ENCODE data around the gene TP53I11. TPM values are rescaled to one million over a fixed set of nuclear protein-coding genes. Genes with fewer than 3 reads are reported as not detected.

The TP53I11 gene
- total RNA-seq, 3 donors from 2014 or later (not counting 1 experiment from before 2014, with no cell fraction given), result 3.7 to 13.9 (median 9.2) TPM

GRCh38 chr11:44914105-44914504 is 36.6 kb downstream of the TP53I11 start:
- Histone ChIP-seq H3K27ac (ENCODE audit: low read length) (no peak overlapping the region), H3K27me3 (ENCODE audit: control insufficient read depth, insufficient read depth, low read length) (peaks cover 3% of the 10 kb centered on the region), H3K9me3 (ENCODE audit: control insufficient read depth, insufficient read depth, low read length) (no peaks in the 10 kb centered on the region), H3K4me3 (ENCODE audit: low read length) (no peak overlapping the region), H3K4me1 (ENCODE audit: control insufficient read depth, insufficient read depth, low read length) (peaks cover 26% of the 10 kb centered on the region), H3K36me3 (ENCODE audit: control insufficient read depth, insufficient read depth, low read length) (no peaks in the 10 kb centered on the region)
- peaks cover 0 to 5% of the 10 kb centered on the region in 2 donors for H3K4me1 Mint-ChIP-seq
- ATAC-seq (no peak), DNase-seq (no peak)
- H3K36me3 Mint-ChIP-seq, result no peaks in the 10 kb centered on the region
- H3K9me3 Mint-ChIP-seq, result no peaks in the 10 kb centered on the region
- intact Hi-C loops (cut with micrococcal nuclease), result loop anchor here (5.0 kb wide), 3 partner anchors 137 to 627 kb away; no protein-coding TSS in a partner anchor
- WGBS (ENCODE audit: insufficient coverage), result 92% methylated on average over 2 of the region's 2 CpGs
- peaks cover 16 to 21% of the 10 kb centered on the region in 2 donors for H3K27me3 Mint-ChIP-seq (ENCODE audit: low read depth in 2 of 2)
- TF ChIP-seq CTCF (IDR thresholded peaks at IDR 0.05), result no peak
- no peak overlapping the region for H3K27ac Mint-ChIP-seq
- H3K4me3 Mint-ChIP-seq, result no peak overlapping the region

DNA sequence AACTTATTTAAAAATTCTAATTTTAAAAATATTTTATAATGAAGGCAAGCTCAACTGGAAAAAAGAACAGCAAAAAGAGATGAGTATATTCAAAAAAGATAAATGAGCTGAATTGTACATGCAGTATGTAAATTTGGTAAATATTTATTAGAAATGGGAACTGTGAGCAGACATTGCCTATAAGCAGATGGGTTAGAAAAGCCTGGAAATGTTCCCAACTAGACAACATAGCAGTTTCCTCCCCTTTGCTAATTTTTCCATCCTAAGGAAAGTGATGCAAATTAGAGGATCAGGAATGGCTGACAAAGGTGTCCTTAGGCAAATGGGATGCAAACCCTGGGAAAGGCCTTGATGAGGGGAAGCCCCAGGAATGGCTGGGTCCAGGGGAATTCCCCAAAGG is 37.2 kb downstream of the TP53I11 start:
- ATAC-seq (no peak), DNase-seq (no peak)
- Histone ChIP-seq H3K9me3 (ENCODE audit: control insufficient read depth, insufficient read depth, low read length) (no peaks in the 10 kb centered on the region), H3K36me3 (ENCODE audit: control insufficient read depth, insufficient read depth, low read length) (no peaks in the 10 kb centered on the region), H3K4me1 (ENCODE audit: control insufficient read depth, insufficient read depth, low read length) (peaks cover 26% of the 10 kb centered on the region), H3K27ac (ENCODE audit: low read length) (no peak overlapping the region), H3K4me3 (ENCODE audit: low read length) (no peak overlapping the region), H3K27me3 (ENCODE audit: control insufficient read depth, insufficient read depth, low read length) (peaks cover 3% of the 10 kb centered on the region)
- H3K36me3 Mint-ChIP-seq, result no peaks in the 10 kb centered on the region
- no peaks in the 10 kb centered on the region for H3K9me3 Mint-ChIP-seq
- intact Hi-C loops (cut with micrococcal nuclease), result loop anchor here (5.0 kb wide), 3 partner anchors 136 to 626 kb away; no protein-coding TSS in a partner anchor
- H3K27me3 Mint-ChIP-seq (ENCODE audit: low read depth in 2 of 2), result peaks cover 16 to 21% of the 10 kb centered on the region in 2 donors
- no peak overlapping the region for H3K4me3 Mint-ChIP-seq
- TF ChIP-seq CTCF (IDR thresholded peaks at IDR 0.05), result no peak
- H3K4me1 Mint-ChIP-seq, result peaks cover 0 to 5% of the 10 kb centered on the region in 2 donors
- no peak overlapping the region for H3K27ac Mint-ChIP-seq

- Mint-ChIP-seq H3K4me1 (peaks cover 0 to 5% of the 10 kb centered on the region in 2 donors), H3K27me3 (ENCODE audit: low read depth in 2 of 2) (peaks cover 16 to 21% of the 10 kb centered on the region in 2 donors), H3K27ac (no peak overlapping the region), H3K4me3 (no peak overlapping the region), H3K36me3 (no peaks in the 10 kb centered on the region), H3K9me3 (no peaks in the 10 kb centered on the region)
- TF ChIP-seq CTCF (IDR thresholded peaks at IDR 0.05), result no peak
- Histone ChIP-seq H3K27ac (ENCODE audit: low read length) (no peak overlapping the region), H3K4me3 (ENCODE audit: low read length) (no peak overlapping the region), H3K27me3 (ENCODE audit: control insufficient read depth, insufficient read depth, low read length) (peaks cover 3% of the 10 kb centered on the region), H3K4me1 (ENCODE audit: control insufficient read depth, insufficient read depth, low read length) (peaks cover 26% of the 10 kb centered on the region), H3K9me3 (ENCODE audit: control insufficient read depth, insufficient read depth, low read length) (no peaks in the 10 kb centered on the region), H3K36me3 (ENCODE audit: control insufficient read depth, insufficient read depth, low read length) (no peaks in the 10 kb centered on the region)
- no peak for ATAC-seq
- no peak for DNase-seq
- 79% methylated on average over 12 of the region's 12 CpGs for WGBS (ENCODE audit: insufficient coverage)
- intact Hi-C loops (cut with micrococcal nuclease), result loop anchor here (5.0 kb wide), 3 partner anchors 135 to 625 kb away; no protein-coding TSS in a partner anchor
Observed at GRCh38 chr11:44912270-44912987, 38.3 kb downstream of the TP53I11 start.

Data from natural killer cell (primary cell).